ENCODE measurements around the gene ARMCX1. TPM values are rescaled to one million over a fixed set of nuclear protein-coding genes. Genes with fewer than 3 reads are reported as not detected.
"Not testable (repeated sequence)": the region's sequence is repeated elsewhere in the genome, so short reads cannot be mapped to it uniquely, and the experiment has no call there.

The ARMCX1 gene
- polyA plus RNA-seq (2011; rRNA removed) (31.9 and 40.5 TPM in 2 replicates), polyA minus RNA-seq (2011; rRNA and poly(A)+ RNA removed) (27.5 and 29.6 TPM in 2 replicates)

- Histone ChIP-seq H3K4me3 (ENCODE audit: low read depth, low read length) (peak within 1 kb of the TSS; percentile 74), H3K27ac (ENCODE audit: low read depth, low read length) (peak within 1 kb of the TSS; percentile 90), H3K27me3 (ENCODE audit: control insufficient read depth, insufficient read depth, low read length) (no peaks in the 10 kb centered on the region), H3K9me3 (ENCODE audit: control insufficient read depth, insufficient read depth, low read length) (no peaks in the 10 kb centered on the region)
- POLR2A ChIA-PET, result interaction anchor here (0.6 to 0.7 kb wide), 2 partner anchors 122 to 160 kb away, joined by 3 to 5 read pairs; partner anchors contain the start of gene RPL36A
- DNase-seq (ENCODE audit: low read depth, low spot score), result peak; percentile 45
- no peak for TF ChIP-seq CTCF (IDR thresholded peaks at IDR 0.05; ENCODE audit: low read depth, low read length)
- CTCF ChIA-PET, result no interaction called here
These were observed at the start of gene ARMCX1 for GRCh38 chrX:101550362-101550750. TSS of gene ARMCX1 (plus strand) at chrX:101550547. CDS start at chrX:101552931, 2,384 bp downstream.

- H3K9me3 ChIP-seq (ENCODE audit: control insufficient read depth, insufficient read depth, low read length); H3K27me3 ChIP-seq (ENCODE audit: control insufficient read depth, insufficient read depth, low read length); H3K27ac ChIP-seq (ENCODE audit: low read depth, low read length); CTCF ChIA-PET; POLR2A ChIA-PET; H3K4me3 ChIP-seq (ENCODE audit: low read depth, low read length); DNase-seq (ENCODE audit: low read depth, low spot score): not testable (repeated sequence)
These were observed 47.4 kb upstream of the ARMCX1 start for GRCh38 chrX:101502929-101503328.

GRCh38 chrX:101507372-101507771 lies 43.0 kb upstream of the ARMCX1 start:
- no peaks in the 10 kb centered on the region for H3K27me3 ChIP-seq (ENCODE audit: control insufficient read depth, insufficient read depth, low read length)
- H3K4me3 ChIP-seq (ENCODE audit: low read depth, low read length), result no peak overlapping the region
- DNase-seq (ENCODE audit: low read depth, low spot score), result no peak
- TF ChIP-seq CTCF (IDR thresholded peaks at IDR 0.05; ENCODE audit: low read depth, low read length), result no peak
- no peaks in the 10 kb centered on the region for H3K9me3 ChIP-seq (ENCODE audit: control insufficient read depth, insufficient read depth, low read length)
- no peak overlapping the region for H3K27ac ChIP-seq (ENCODE audit: low read depth, low read length)
- CTCF ChIA-PET, result no interaction called here
- POLR2A ChIA-PET, result no interaction called here

GRCh38 chrX:101507986-101508385 lies 42.4 kb upstream of the ARMCX1 start:
- no peaks in the 10 kb centered on the region for H3K9me3 ChIP-seq (ENCODE audit: control insufficient read depth, insufficient read depth, low read length)
- DNase-seq (ENCODE audit: low read depth, low spot score), result no peak
- no peak overlapping the region for H3K27ac ChIP-seq (ENCODE audit: low read depth, low read length)
- ChIA-PET CTCF (no interaction called here), POLR2A (no interaction called here)
- H3K27me3 ChIP-seq (ENCODE audit: control insufficient read depth, insufficient read depth, low read length), result no peaks in the 10 kb centered on the region
- no peak for TF ChIP-seq CTCF (IDR thresholded peaks at IDR 0.05; ENCODE audit: low read depth, low read length)
- no peak overlapping the region for H3K4me3 ChIP-seq (ENCODE audit: low read depth, low read length)

GRCh38 chrX:101530944-101531343 lies 19.4 kb upstream of the ARMCX1 start:
- Histone ChIP-seq H3K27me3 (ENCODE audit: control insufficient read depth, insufficient read depth, low read length) (no peaks in the 10 kb centered on the region), H3K9me3 (ENCODE audit: control insufficient read depth, insufficient read depth, low read length) (no peaks in the 10 kb centered on the region), H3K4me3 (ENCODE audit: low read depth, low read length) (no peak overlapping the region), H3K27ac (ENCODE audit: low read depth, low read length) (no peak overlapping the region)
- TF ChIP-seq CTCF (IDR thresholded peaks at IDR 0.05; ENCODE audit: low read depth, low read length), result no peak
- DNase-seq (ENCODE audit: low read depth, low spot score), result no peak
- POLR2A ChIA-PET, result no interaction called here
- CTCF ChIA-PET, result no interaction called here

GRCh38 chrX:101539116-101539515 lies 11.2 kb upstream of the ARMCX1 start:
- H3K27me3 ChIP-seq (ENCODE audit: control insufficient read depth, insufficient read depth, low read length), result no peaks in the 10 kb centered on the region
- no peak for DNase-seq (ENCODE audit: low read depth, low spot score)
- no peak for TF ChIP-seq CTCF (IDR thresholded peaks at IDR 0.05; ENCODE audit: low read depth, low read length)
- no peak overlapping the region for H3K4me3 ChIP-seq (ENCODE audit: low read depth, low read length)
- ChIA-PET POLR2A (no interaction called here), CTCF (no interaction called here)
- H3K9me3 ChIP-seq (ENCODE audit: control insufficient read depth, insufficient read depth, low read length), result peaks cover 4% of the 10 kb centered on the region; the same call in 1 of the 2 replicates
- H3K27ac ChIP-seq (ENCODE audit: low read depth, low read length), result no peak overlapping the region

All from AG04450 (cell line).